Transverse colon (tissue), 4 donors: ENCODE data around the gene IGDCC3. TPM values are rescaled to one million over a fixed set of nuclear protein-coding genes. Genes with fewer than 3 reads are reported as not detected.

ENCODE experiments used
- DNase-seq: peaks from one replicate; pipeline ENCODE4 v3.0.0-alpha.2; 2019
- H3K27ac ChIP-seq, 4 donors: fragments of 200-600 bp; sonication (generic); 2 replicates each; pipeline ENCODE4 v1.5.1; 2016 to 2018; ENCODE audit warnings: inconsistent platforms in 4 of 4
- H3K27me3 ChIP-seq: fragments of 200-600 bp; sonication (generic); 2 replicates; pipeline ENCODE4 v1.5.1; 2017; ENCODE audit warnings: inconsistent platforms
- H3K36me3 ChIP-seq, 4 donors: fragments of 200-600 bp; sonication (generic); 2 replicates each; pipeline ENCODE4 v1.5.1; 2017 to 2019; ENCODE audit warnings: inconsistent platforms in 4 of 4
- H3K4me1 ChIP-seq, 4 donors: fragments of 200-600 bp; sonication (generic); 2 replicates each; pipeline ENCODE4 v1.5.1; 2017 to 2020; ENCODE audit warnings: inconsistent platforms in 4 of 4
- H3K4me3 ChIP-seq, 4 donors: fragments of 200-600 bp; sonication (generic); 1 replicate in 1 of 4; 2 replicates in 3 of 4; pipeline versions ENCODE4 v1.5.1 to v1.6.1; 2017 to 2019; ENCODE audit warnings: inconsistent platforms in 4 of 4
- H3K9me3 ChIP-seq, 2 donors: fragments of 200-600 bp; sonication (generic); 2 replicates each; pipeline ENCODE4 v1.5.1; 2017 to 2019; ENCODE audit warnings: inconsistent platforms in 2 of 2
- CTCF ChIP-seq, 5 experiments: fragments of 200-600 bp in 3 of 5; fragments of 450-650 bp in 2 of 5; sonication (generic) in 3 of 5; IDR thresholded peaks; 1 replicate in 2 of 5; 2 replicates in 3 of 5; pipeline ENCODE4 v1.5.1; 2016 to 2017; ENCODE audit warnings: antibody characterized with exemption in 5 of 5, inconsistent platforms in 3 of 5, mild to moderate bottlenecking in 2 of 5, moderate library complexity in 1 of 5
- EP300 ChIP-seq: sonication (generic); formaldehyde crosslinking; IDR thresholded peaks from one replicate; pipeline ENCODE4 v1.6.1; 2017; ENCODE audit warnings: antibody characterized with exemption, low read depth
- POLR2A ChIP-seq: fragments of 450-650 bp; IDR thresholded peaks from one replicate; pipeline ENCODE4 v1.6.1; 2016; ENCODE audit warnings: antibody characterized with exemption, mild to moderate bottlenecking, moderate library complexity
- POLR2AphosphoS5 ChIP-seq, 3 donors: sonication (generic); formaldehyde crosslinking; IDR thresholded peaks; one replicate each; pipeline ENCODE4 v1.6.1; 2016; ENCODE audit warnings: antibody characterized with exemption in 3 of 3
- WGBS, 2 donors: methylation state at CpG; one replicate each; pipeline ENCODE4 v1.1.5; 2018; ENCODE audit warnings: low coverage in 1 of 2; 5-methylcytosine and 5-hydroxymethylcytosine counted together
- in situ Hi-C, 4 donors: fragments of 200-750 bp; cut with MboI; loops; one replicate each; pipeline versions ENCODE4 v1.15.0 to v1.15.1; 2017; ENCODE audit warnings: low sequenced_read_pairs in 3 of 4, low pct_ligation_motif_present in 1 of 4, low pct_unique_long_range_greater_than_20kb in 1 of 4
- intact Hi-C: fragments of 100-400 bp; cut with DNase I; formaldehyde crosslinking; loops from one replicate; pipeline ENCODE4 v1.15.1; 2023; ENCODE audit warnings: low total_unique reads
- total RNA-seq, 4 donors: library from RNA; depleted of rRNA; stranded (reverse); fragments of >200 nt; gene quantifications; one replicate each; pipeline ENCODE4 v1.1.0, GENCODE V29; 2016

IGDCC3 gene
- total RNA-seq, 4 donors from 2014 or later, result not detected

DNA sequence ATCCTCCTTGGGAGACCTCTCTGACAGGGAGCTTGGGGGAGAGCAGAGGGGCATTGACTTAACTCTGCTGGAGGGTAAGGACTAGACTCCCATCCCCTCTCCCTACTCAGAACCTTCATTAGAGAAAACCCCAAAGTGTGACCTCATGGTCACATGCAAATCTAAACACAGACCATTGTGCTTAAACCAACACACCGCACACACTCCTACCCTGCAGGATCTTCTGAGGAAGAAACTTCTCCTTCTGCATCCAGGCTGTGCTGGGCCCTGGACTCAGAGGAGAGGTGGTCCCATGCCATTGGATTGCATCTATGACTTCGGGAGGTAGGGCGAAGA is 90.3 kb downstream of the IGDCC3 start:
- intact Hi-C loops (no loop called here), in situ Hi-C loops (loop anchor here in 3 of 4 donors (25.0 kb wide), 1 partner anchor 250 kb away; the partner anchor contains the start of genes MTFMT (in 3 of the 3) and SLC51B (in 3 of the 3))
- WGBS, 2 donors, result 94% methylated on average over 3 of the region's 3 CpGs; no CpG with 5 or more reads in 1 of the 2 donors
- DNase-seq, result no peak
- TF ChIP-seq CTCF (IDR thresholded peaks at IDR 0.05) (no peak), EP300 (no peak), POLR2AphosphoS5 (IDR thresholded peaks at IDR 0.05) (no peak), POLR2A (no peak)
- Histone ChIP-seq H3K9me3 (no peaks in the 10 kb centered on the region), H3K27me3 (no peaks in the 10 kb centered on the region), H3K4me3 (no peak overlapping the region), H3K36me3 (no peaks in the 10 kb centered on the region), H3K4me1 (peaks cover 4 to 19% (median 16%) of the 10 kb centered on the region in 4 donors), H3K27ac (peak overlapping the region; percentile 88 to 95 (median 92))

- DNase-seq, result peak; percentile 95
- 2 to 7% methylated on average over 8 to 29 of the region's 62 CpGs for WGBS, 2 donors
- intact Hi-C loops (no loop called here), in situ Hi-C loops (loop anchor here in 3 of 4 donors (25.0 kb wide), 1 partner anchor 250 kb away; the partner anchor contains the start of genes MTFMT (in 3 of the 3) and SLC51B (in 3 of the 3))
- no peaks in the 10 kb centered on the region for H3K36me3 ChIP-seq
- H3K4me3 ChIP-seq, result peak within 1 kb of the TSS; percentile 54 to 75 (median 71)
- H3K27ac ChIP-seq, result peak within 1 kb of the TSS; percentile 88 to 95 (median 92)
- no peaks in the 10 kb centered on the region for H3K9me3 ChIP-seq
- H3K27me3 ChIP-seq, result no peaks in the 10 kb centered on the region
- H3K4me1 ChIP-seq, result peaks cover 4 to 19% (median 16%) of the 10 kb centered on the region in 4 donors
- TF ChIP-seq POLR2A (peak; percentile 66), CTCF (IDR thresholded peaks at IDR 0.05) (peak in 4 of 5 experiments; percentile 36 to 57 (median 38)), POLR2AphosphoS5 (IDR thresholded peaks at IDR 0.05) (peak; percentile 35 to 88 (median 83)), EP300 (no peak)
These were observed 90.9 kb downstream of the IGDCC3 start, which contains the start of gene PARP16 for GRCh38 chr15:65286704-65287519. TSS of gene PARP16 (minus strand) at chr15:65286883. CDS start at chr15:65286426, 457 bp downstream.

DNA sequence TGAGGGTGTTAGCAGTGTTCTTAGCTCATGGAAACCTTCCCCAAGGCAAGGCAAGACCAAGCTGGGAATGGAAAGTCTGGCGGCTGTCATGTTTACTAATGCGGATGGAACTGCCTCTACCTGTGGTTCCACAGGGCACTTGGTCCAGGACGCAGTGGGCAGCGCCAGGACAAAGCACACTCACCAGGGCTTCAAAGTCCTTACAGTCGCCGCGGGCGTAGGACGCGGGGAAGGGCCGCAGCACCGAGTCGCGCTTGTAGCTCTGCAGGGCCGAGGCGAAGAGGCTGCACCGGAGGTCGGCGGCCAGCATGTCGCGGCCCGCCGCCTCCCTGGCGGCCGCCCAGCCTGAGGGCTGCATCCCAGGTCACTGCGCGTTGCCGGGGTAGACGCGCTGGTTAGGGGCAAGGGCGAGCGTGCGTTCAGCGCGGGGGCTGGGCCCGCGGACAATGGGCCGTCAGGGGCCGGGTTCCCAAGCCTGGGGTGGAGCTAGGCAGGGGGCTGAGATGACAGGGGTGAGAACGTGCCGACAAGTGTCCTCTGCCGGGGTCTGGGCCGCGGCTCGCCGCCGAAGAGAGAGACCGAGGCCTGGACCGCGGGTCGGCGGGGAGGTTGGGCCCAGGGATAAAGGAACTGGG is 91.6 kb downstream of the IGDCC3 start:
- peak overlapping the region; percentile 88 to 95 (median 92) for H3K27ac ChIP-seq
- peak overlapping the region; percentile 54 to 75 (median 71) for H3K4me3 ChIP-seq
- DNase-seq, result peak; percentile 62
- 4% methylated on average over 2 of the region's 52 CpGs; no CpG with 5 or more reads in 1 of the 2 donors for WGBS, 2 donors
- TF ChIP-seq POLR2A, result peak; percentile 68
- TF ChIP-seq POLR2AphosphoS5 (IDR thresholded peaks at IDR 0.05), result peak in 2 of 3 donors; percentile 68 to 70
- TF ChIP-seq EP300, result no peak
- TF ChIP-seq CTCF (IDR thresholded peaks at IDR 0.05), result no peak
- H3K27me3 ChIP-seq, result no peaks in the 10 kb centered on the region
- H3K36me3 ChIP-seq, result no peaks in the 10 kb centered on the region
- H3K4me1 ChIP-seq, result peaks cover 4 to 19% (median 16%) of the 10 kb centered on the region in 4 donors
- in situ Hi-C loops (loop anchor here in 3 of 4 donors (25.0 kb wide), 1 partner anchor 249 kb away; the partner anchor contains the start of genes MTFMT (in 3 of the 3) and SLC51B (in 3 of the 3)), intact Hi-C loops (no loop called here)
- H3K9me3 ChIP-seq, result no peaks in the 10 kb centered on the region
